HG03460 (cell line): ENCODE measurements around the gene MICB.
"Not testable (repeated sequence)": the region's sequence is repeated elsewhere in the genome, so short reads cannot be mapped to it uniquely, and the experiment has no call there.

Experiments used
- ATAC-seq: cut with Tn5 transposase; IDR thresholded peaks from one replicate; pipeline ENCODE4 v1.9.1; 2021; ENCODE audit not compliant: unreplicated experiment

Gene MICB

GRCh38 chr6:31473780-31474761, 23.9 kb upstream of the MICB start:
- no peak for ATAC-seq

DNA sequence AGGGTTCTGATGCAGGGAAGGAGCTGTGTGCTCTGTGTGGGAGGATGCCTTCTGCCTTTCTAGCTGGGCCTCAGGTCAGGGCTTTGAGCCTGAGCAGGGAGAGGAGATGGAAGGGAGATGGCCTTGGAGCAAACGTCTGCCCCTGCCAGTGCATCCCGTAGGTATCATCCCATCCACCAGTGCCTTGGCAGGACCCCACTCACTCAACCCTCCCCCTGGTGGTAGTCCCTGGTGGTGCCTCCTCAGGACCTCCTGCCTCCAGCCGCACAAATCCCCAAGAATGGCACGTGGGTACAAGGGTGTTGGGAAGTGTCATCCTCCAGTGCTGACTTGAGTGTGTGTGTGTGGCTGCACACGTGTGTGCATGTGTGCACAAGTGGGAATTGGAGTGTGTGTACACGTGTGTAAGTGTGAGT, 23.1 kb upstream of the MICB start:
- no peak for ATAC-seq

- ATAC-seq: no peak
Measured at GRCh38 chr6:31476515-31477139, 21.3 kb upstream of the MICB start.

DNA sequence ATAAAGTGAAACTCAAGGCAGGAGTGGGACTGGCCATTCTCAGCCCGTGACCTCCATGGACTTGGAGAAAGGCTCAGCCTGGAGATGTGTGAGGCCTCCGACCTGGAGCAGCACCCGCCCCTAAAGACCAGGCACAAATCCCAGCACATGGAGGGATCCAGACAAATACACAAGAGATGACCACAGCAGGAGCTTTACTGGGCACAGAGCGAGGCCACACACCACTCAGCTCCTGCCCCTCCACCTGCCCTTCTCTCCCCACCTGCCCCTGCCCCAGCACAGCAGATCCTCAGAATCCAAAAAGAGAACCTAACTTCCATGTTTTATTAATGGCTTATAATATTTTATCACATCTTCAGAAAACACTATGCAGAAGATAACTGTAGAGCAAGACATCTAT, 20.4 kb upstream of the MICB start:
- no peak for ATAC-seq

DNA sequence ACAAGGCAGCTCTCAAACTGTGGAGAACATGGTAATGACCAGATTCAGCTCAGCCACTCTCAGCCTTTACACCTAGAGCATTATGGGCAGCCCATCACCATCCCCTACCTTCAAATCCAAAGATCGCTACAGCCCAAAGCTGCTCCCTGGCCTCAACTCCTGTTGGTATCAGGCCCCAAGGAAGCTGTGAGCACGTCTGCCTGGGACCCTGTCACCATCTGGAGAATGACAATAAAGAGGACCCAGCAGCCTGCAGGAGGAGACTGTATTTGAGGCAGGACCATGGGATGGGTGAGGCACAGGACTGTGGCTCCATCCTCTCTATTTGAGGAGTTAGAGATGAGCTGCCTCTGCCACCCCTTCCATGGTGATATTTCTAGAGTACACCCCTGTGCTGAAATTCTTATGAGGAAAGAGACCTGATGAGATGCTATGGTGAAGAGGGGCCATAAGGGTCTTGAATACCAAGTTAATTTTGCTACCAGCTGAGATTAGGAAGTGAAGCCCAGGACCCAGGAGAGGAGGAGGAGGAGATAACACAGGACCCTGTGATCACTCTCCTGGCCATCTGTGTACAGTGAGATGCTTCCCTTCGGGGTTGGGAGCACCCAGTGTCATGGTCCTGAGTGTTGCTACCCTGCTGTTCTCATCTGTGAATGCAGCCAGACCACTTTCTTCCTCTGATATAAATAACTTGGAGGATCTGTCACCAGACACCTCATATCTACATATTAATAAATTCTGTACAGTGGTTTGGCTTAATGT, 19.6 kb upstream of the MICB start:
- ATAC-seq: no peak

DNA sequence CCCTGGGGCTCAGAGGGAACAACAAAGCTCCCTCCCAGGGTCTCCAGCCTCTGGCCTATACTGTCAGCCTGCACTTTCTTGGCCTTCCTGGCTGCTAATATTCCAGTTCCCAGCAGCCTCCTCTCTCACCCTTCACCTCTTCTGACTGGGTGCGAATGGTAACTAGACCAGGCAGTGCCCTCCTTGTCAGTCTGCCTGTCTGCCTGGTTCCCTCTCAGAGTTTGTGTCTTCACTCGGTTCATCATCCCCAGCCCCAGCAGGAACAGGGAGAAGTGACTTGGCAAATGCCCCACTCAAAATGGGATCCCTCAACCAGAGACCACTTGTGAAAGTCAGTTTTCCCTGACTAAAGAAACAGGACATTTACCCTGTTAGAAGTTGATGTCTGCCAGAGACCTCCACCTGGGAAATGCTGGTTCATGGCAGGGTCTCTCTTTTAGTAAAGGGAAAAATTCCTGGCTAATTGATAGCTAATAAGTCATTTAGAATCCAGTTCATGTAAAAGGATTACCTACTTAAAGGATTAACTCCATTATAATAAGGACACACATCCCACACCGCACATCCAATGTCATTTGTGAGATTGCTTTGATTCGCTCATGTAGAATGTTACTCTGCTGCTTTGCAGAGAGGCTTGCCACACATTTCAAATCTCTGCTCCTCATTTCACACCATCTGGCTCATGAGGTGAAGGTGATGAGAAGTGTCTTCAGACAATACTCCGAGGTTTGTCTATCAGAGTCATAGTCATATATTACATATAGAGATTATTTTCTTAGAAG, 18.6 kb upstream of the MICB start:
- ATAC-seq: no peak

GRCh38 chr6:31479933-31480535, 17.9 kb upstream of the MICB start:
- no peak for ATAC-seq

DNA sequence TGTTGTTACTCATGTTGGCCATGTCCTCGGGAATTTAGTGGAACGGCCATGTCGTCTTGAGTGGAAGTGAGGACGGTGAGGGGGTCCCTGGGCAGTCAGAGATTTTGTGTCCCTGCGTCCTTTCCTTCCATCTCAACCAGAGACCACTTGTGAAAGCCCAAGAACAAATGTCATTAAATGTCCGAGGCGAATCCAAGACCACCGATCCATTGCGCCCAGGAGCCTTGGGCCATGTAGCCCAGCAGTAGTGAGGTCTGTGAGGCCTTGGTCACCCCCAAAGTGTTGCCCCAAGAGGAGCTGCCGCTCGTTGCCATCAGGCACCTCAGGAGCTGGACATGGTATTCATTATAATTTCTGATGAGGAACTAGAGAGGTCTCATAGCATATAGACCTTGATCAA, 17.4 kb upstream of the MICB start:
- no peak for ATAC-seq

- ATAC-seq: no peak
Measured at GRCh38 chr6:31483392-31483791, 14.6 kb upstream of the MICB start.

GRCh38 chr6:31485055-31485454, 12.9 kb upstream of the MICB start:
- ATAC-seq: no peak

DNA sequence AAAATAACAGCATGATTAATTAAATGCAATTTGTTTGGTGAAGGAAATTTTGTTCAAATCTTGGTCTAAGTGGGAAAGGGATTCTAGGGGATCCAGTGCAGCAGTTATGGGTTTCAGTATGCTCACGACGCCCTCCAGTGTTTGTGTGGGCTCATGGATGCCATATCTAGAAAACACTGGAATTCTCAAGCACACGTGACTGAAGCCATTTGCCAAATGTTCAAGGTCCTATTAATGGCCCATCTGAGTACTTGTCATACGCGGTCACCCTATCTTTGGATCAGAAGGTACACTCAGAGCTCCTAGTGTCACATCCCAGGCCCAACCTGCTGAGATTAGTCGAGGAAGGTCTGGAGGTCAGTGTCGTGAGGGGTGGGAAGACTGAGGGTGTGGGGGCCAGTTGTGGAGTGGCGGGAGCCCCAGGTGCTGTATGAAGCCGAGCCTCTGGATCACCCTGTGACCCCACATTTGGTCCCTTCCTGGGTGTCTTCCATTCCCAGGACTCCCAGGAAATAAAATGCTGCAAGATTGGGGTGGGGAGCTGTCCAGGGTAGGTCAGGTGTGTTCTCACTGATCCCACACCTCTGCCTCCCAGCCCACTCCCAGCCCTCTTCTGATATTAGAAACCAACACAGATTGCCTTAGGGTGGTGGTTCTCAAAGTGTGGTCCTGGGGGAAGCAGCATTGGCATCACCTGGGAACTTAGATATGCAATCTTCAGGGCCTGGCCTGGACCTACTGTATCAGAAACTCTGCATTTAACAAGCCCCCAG, 11.7 kb upstream of the MICB start:
- not testable (repeated sequence) for ATAC-seq

DNA sequence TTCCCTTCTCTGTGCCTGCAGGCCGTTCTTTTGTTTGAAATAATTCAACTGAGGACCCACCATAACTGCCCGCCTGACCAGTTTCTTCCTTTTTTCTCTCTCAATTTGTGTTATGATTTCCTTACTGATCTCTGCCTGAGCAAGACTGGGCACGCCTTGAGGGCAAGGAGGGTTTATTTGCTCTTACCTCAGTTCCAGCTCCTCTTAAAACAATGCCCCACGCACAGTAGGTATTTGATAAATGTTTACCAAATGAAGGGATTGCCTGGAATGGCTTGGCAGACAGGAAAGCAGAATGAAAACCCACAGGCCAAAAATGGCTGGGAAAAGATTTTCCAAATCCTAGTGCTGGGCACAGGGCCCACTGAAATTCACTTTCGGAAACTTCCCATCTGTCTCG, 10.3 kb upstream of the MICB start:
- not testable (repeated sequence) for ATAC-seq

DNA sequence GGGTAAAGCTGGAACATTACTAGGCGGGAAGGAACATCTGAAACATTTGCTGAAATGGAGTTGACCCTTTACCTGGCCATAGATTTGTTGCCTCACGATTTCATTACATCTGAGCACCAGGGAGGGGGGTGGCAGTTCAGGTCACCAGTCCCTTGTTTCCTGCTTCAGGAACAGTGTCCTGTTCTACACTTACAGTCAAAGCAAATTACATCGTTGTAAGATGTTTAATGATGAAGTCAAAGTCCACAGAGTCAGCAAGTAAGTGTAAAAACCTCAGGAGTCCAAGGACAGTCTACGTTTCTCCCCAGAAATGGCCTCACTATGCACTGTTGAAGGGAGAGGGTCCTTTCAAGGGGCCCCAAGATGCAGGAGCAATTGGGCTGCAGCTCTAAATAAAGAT, 8.9 kb upstream of the MICB start:
- ATAC-seq: no peak

GRCh38 chr6:31490115-31490873, 7.7 kb upstream of the MICB start:
- no peak for ATAC-seq

DNA sequence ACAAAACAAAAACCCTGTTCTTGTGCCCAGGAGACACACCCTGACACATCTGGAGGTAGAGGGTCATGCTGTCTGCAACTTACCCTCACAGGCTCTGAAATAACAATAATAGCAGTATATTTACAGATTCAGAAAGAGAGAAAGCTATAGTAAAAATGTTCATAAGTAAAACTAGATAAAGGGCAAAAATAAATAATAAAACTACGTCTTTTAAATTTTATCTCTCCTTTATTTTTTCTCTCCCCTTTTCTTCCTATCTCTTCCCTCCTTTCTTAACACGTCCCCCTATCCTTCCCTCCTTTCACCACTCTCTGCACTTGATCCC, 4.4 kb upstream of the MICB start:
- ATAC-seq: not testable (repeated sequence)

DNA sequence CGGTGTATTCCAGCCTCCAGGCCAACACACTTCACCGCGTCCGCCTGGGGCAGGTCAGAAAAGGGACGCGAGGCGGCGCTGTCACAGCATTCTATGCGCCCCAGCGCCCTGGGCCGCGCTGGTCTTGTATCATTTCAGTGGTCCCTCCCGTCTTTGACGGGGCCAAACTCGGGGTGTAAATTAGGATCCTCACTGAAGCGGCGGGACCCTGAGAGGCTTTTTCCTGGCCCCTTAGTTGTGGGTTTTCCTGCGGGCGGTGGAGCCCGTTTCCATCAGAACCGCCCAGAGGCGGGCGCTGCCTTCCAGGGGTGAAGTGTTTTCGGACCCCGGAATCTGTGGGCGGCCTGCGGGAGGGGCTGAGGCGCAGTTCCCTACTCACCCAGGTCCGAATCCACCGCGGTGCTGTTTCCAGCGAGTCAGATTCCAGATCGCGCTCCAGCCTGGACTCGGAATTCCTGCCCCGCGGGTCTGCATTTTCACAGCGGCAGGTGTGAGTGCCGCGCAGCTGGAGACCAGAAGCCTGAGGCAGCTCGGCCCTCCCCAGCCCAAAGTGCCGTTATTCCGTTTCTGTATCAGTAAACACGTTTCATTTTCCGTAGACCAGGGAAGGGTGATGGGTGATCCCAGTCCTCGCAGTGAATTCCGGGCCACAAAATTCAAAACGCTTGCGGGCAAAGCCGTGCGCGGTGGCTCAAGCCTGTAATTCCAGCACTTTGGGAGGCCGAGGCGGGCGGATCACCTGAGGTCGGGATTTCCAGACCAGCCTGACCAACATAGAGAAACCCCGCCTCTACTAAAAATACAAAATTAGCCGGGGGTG, 3.9 kb upstream of the MICB start:
- no peak for ATAC-seq

- ATAC-seq: no peak
Measured at GRCh38 chr6:31495580-31495979, 2.4 kb upstream of the MICB start.

- ATAC-seq: not testable (repeated sequence)
Measured at GRCh38 chr6:31496826-31497225, 1.1 kb upstream of the MICB start.
